Right atrium auricular region (tissue), 2 donors: ENCODE measurements around the gene RAG1. TPM values are rescaled to one million over a fixed set of nuclear protein-coding genes. Genes with fewer than 3 reads are reported as not detected.

Experiments used
- DNase-seq: peaks from one replicate; pipeline ENCODE4 v3.0.0-alpha.2; 2019; ENCODE audit warnings: low spot score
- H3K27ac ChIP-seq, 2 donors: fragments of 200-600 bp; sonication (generic); 1 replicate in 1 of 2; 2 replicates in 1 of 2; pipeline ENCODE4 v1.5.1; 2016 to 2019
- H3K27me3 ChIP-seq, 2 donors: fragments of 200-600 bp; sonication (generic); one replicate each; pipeline versions ENCODE4 v1.5.1 to v1.6.0; 2017 to 2019
- H3K36me3 ChIP-seq: fragments of 200-600 bp; sonication (generic); one replicate; pipeline ENCODE4 v1.5.1; 2016
- H3K4me1 ChIP-seq, 2 donors: fragments of 200-600 bp; sonication (generic); one replicate each; pipeline versions ENCODE4 v1.5.1 to v1.6.0; 2017 to 2019
- H3K4me3 ChIP-seq, 2 donors: fragments of 200-600 bp; sonication (generic); 1 replicate in 1 of 2; 2 replicates in 1 of 2; pipeline ENCODE4 v1.5.1; 2017 to 2019; ENCODE audit warnings: mild to moderate bottlenecking in 1 of 2, moderate library complexity in 1 of 2
- H3K9me3 ChIP-seq, 2 donors: fragments of 200-600 bp; sonication (generic); one replicate each; pipeline ENCODE4 v1.5.1; 2019
- total RNA-seq, 2 donors: library from RNA; depleted of rRNA; stranded (reverse); fragments of >200 nt; gene quantifications; one replicate each; pipeline ENCODE4 v1.1.0, GENCODE V29; 2016
- TF ChIP-seq, protein P1 (sequence below), 2 donors: fragments of 200-600 bp; sonication (generic); IDR thresholded peaks; one replicate each; pipeline ENCODE4 v1.5.1; 2019; ENCODE audit warnings: antibody characterized with exemption in 2 of 2

The RAG1 gene
- total RNA-seq, 2 donors from 2014 or later: 0.41 to 1.5 TPM

DNA sequence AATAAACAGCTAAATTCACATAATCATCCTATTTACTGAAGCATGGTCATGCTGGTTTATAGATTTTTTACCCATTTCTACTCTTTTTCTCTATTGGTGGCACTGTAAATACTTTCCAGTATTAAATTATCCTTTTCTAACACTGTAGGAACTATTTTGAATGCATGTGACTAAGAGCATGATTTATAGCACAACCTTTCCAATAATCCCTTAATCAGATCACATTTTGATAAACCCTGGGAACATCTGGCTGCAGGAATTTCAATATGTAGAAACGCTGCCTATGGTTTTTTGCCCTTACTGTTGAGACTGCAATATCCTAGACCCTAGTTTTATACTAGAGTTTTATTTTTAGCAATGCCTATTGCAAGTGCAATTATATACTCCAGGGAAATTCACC is 10.7 kb downstream of the RAG1 start:
- H3K27me3 ChIP-seq: no peaks in the 10 kb centered on the region
- TF ChIP-seq, protein P1, sequence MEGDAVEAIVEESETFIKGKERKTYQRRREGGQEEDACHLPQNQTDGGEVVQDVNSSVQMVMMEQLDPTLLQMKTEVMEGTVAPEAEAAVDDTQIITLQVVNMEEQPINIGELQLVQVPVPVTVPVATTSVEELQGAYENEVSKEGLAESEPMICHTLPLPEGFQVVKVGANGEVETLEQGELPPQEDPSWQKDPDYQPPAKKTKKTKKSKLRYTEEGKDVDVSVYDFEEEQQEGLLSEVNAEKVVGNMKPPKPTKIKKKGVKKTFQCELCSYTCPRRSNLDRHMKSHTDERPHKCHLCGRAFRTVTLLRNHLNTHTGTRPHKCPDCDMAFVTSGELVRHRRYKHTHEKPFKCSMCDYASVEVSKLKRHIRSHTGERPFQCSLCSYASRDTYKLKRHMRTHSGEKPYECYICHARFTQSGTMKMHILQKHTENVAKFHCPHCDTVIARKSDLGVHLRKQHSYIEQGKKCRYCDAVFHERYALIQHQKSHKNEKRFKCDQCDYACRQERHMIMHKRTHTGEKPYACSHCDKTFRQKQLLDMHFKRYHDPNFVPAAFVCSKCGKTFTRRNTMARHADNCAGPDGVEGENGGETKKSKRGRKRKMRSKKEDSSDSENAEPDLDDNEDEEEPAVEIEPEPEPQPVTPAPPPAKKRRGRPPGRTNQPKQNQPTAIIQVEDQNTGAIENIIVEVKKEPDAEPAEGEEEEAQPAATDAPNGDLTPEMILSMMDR (IDR thresholded peaks at IDR 0.05): no peak
- H3K4me3 ChIP-seq: no peak overlapping the region
- H3K4me1 ChIP-seq: no peaks in the 10 kb centered on the region
- no peak overlapping the region for H3K27ac ChIP-seq
- H3K9me3 ChIP-seq: no peaks in the 10 kb centered on the region
- H3K36me3 ChIP-seq: no peaks in the 10 kb centered on the region
- DNase-seq: no peak

DNA sequence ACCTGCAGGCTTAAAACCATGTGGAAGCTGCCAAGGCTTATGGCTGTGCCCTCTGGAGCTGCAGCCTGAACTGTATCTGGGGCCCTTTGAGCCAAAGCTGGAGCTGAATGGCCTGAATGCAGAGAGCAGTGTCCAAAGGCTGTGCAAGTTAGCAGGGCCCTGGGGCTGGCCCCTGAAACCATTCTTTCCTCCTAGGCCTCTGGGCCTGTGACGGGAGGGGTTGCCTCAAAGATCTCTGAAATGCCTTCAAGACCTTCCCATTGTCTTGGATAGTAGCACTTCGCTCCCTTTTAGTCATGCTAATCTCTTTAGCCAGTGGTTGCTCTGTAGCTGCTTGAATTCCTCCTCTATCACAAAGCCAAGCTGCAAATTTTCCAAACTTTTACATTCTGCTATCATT is 13.7 kb downstream of the RAG1 start:
- Histone ChIP-seq H3K4me1 (no peaks in the 10 kb centered on the region), H3K9me3 (no peaks in the 10 kb centered on the region), H3K27ac (no peak overlapping the region), H3K27me3 (no peaks in the 10 kb centered on the region), H3K4me3 (no peak overlapping the region), H3K36me3 (no peaks in the 10 kb centered on the region)
- no peak for DNase-seq
- TF ChIP-seq, protein P1 (IDR thresholded peaks at IDR 0.05): no peak

DNA sequence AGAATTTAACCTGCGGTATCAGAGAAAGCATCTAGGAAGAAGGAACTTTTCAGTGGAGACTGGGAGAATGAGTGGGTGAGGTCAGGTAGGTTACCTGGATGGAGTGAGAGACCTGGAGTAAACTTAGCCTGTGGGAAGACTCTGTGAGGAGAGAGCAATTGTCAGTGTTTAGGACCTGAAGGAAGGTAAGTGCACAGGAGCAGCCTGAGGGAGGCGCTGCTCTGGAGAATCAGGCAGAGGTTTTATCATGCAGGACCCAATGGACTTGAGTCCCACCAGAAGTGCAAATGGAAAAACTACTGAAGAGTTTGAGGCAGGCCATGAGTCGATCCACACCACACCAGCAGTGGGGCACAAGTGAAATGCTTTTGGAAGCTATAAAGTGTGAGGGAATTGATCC is 15.9 kb downstream of the RAG1 start:
- Histone ChIP-seq H3K27ac (no peak overlapping the region), H3K27me3 (no peaks in the 10 kb centered on the region), H3K9me3 (no peaks in the 10 kb centered on the region), H3K4me3 (no peak overlapping the region), H3K36me3 (no peaks in the 10 kb centered on the region), H3K4me1 (no peaks in the 10 kb centered on the region)
- no peak for DNase-seq
- TF ChIP-seq, protein P1 (IDR thresholded peaks at IDR 0.05): no peak

DNA sequence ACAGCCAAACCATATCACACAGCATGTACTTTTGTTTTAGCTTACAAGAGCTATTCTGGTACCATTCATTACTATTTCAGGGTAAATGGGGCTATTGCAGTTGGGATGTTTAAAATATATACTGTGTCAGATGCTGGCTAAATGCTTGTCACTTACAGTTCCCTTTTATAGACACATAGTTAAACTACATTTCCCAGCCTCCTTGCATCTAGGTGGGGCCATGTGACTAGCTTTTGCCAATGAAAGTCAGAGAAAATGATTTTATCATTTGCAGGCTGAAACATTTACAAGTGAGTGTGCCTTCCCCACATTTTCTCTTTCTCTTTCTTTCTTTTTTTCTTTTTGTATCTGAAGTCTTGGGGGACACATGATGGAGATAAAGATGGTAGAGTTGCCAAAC is 18.7 kb downstream of the RAG1 start:
- Histone ChIP-seq H3K9me3 (no peaks in the 10 kb centered on the region), H3K4me3 (no peak overlapping the region), H3K27ac (no peak overlapping the region), H3K27me3 (no peaks in the 10 kb centered on the region), H3K36me3 (no peaks in the 10 kb centered on the region), H3K4me1 (no peaks in the 10 kb centered on the region)
- TF ChIP-seq, protein P1 (IDR thresholded peaks at IDR 0.05): no peak
- no peak for DNase-seq

DNA sequence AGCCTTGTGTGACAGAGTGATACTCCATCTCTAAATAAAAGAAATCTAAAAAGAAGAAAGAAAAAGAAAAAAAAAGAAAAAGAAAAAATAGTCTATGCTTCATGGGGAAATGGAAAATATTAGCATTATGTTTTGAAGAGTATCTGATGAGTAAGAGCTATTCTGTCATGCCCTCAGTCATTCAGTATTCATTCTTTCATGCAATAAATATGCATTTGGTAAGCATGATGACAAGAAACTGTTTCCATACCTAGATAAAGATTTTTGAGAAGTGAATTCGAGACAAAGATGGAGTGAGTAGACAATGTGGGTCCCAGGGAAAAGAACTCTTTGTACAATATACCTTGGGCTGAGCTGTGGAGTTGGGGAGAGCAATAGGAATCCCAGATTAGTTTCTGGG is 20.3 kb downstream of the RAG1 start:
- Histone ChIP-seq H3K36me3 (no peaks in the 10 kb centered on the region), H3K4me3 (no peak overlapping the region), H3K27me3 (no peaks in the 10 kb centered on the region), H3K9me3 (no peaks in the 10 kb centered on the region), H3K4me1 (no peaks in the 10 kb centered on the region), H3K27ac (no peak overlapping the region)
- TF ChIP-seq, protein P1 (IDR thresholded peaks at IDR 0.05): no peak
- DNase-seq: no peak

DNA sequence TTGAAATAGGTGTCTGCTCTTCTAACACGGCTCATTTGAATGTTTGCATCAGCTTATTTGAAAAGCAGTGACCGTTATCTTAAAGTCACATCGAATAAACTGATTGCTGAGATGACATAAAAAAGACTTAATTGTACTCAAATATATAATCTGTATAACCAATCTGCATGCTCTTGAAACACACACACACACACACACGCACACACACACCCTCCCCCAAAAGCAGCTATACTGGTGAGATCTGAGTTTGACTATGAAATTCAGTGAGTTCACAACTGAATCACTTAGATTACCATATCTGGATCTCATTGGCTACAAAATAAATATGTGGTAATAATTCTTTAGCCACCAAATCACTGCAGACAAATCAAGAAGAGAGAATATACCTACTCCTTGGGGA is 22.7 kb downstream of the RAG1 start:
- no peaks in the 10 kb centered on the region for H3K36me3 ChIP-seq
- peaks cover 0 to 9% of the 10 kb centered on the region in 2 donors for H3K4me1 ChIP-seq
- DNase-seq: no peak
- no peaks in the 10 kb centered on the region for H3K9me3 ChIP-seq
- TF ChIP-seq, protein P1 (IDR thresholded peaks at IDR 0.05): no peak
- H3K27ac ChIP-seq: no peak overlapping the region
- no peak overlapping the region for H3K4me3 ChIP-seq
- H3K27me3 ChIP-seq: no peaks in the 10 kb centered on the region
